HG03575 (cell line): ENCODE data around the gene PRKCE.

Experiments
- ATAC-seq: cut with Tn5 transposase; IDR thresholded peaks from one replicate; pipeline ENCODE4 v1.9.1; 2021; ENCODE audit not compliant: unreplicated experiment, insufficient number of reproducible peaks, low FRiP score; ENCODE audit errors: extremely low read depth

Gene PRKCE

GRCh38 chr2:46020416-46020815 lies 368.9 kb downstream of the PRKCE start:
- no peak for ATAC-seq

GRCh38 chr2:46023165-46023854 lies 371.8 kb downstream of the PRKCE start:
- no peak for ATAC-seq

GRCh38 chr2:46024146-46024779 lies 372.8 kb downstream of the PRKCE start:
- no peak for ATAC-seq

- ATAC-seq: no peak
These were observed 373.6 kb downstream of the PRKCE start for GRCh38 chr2:46025081-46025480.

GRCh38 chr2:46025676-46026075 lies 374.2 kb downstream of the PRKCE start:
- ATAC-seq: no peak

DNA sequence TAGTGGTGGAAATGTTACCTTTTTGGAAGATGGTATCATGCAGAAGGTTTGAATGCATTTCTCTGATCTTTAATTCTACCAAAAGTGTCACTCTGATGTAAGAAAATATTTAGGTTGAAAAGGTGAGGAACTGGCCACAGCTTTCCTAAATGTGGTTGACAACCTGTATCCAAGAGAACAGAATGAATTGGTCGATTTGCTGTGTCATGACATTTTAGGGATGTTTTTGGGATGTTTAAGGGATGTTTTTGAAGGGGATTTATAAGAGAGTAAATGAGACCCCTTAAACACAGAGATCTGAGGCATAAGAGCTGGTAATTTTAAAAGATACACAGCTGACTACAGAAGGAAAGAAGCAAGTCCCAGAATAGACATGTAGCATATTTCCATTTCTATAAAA lies 375.0 kb downstream of the PRKCE start:
- ATAC-seq: no peak

DNA sequence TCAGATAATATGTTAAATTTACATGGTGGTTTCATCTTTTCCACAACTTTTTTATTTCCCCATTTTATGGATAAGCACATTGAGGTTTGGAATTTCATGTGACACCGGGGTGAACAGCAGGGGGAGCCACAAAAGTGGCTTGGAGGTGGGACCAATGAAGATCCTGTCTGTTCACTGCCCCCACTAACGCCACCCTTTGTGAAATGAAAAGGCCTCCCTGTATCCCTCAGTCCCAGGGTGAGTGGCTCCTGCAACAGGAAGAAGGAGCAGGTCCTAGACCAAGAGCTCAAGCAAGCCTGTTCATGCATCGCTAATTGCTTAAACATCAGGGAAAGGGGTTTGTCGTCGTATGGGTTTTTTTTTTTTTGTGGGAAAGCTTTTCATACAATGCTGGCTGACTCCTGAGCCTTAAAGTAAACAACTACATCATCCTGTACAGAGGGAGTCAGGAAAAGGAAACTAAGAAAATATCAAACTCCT lies 377.9 kb downstream of the PRKCE start:
- ATAC-seq: no peak

DNA sequence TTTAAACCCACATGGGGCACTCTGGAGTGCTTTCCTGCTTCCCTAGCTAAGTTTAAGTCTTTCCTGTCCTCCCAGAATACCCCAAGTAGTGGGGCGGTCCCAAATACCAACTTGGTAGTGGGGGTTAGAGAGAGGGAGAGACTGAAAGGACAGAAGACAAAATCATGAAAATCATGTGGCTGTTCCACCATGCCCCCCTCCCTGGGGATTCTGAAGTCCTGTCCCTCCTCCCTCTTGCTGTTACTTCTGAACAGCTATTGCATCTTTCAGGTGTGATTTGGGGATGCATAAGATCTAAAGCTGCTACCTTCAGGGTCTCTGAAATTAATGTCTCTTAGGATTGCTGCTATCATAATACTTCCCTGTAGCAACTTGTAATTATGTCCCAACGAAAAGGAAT lies 378.9 kb downstream of the PRKCE start:
- ATAC-seq: no peak

- ATAC-seq: no peak
These were observed 380.8 kb downstream of the PRKCE start for GRCh38 chr2:46032161-46032813.

GRCh38 chr2:46032996-46033395 lies 381.5 kb downstream of the PRKCE start:
- no peak for ATAC-seq

DNA sequence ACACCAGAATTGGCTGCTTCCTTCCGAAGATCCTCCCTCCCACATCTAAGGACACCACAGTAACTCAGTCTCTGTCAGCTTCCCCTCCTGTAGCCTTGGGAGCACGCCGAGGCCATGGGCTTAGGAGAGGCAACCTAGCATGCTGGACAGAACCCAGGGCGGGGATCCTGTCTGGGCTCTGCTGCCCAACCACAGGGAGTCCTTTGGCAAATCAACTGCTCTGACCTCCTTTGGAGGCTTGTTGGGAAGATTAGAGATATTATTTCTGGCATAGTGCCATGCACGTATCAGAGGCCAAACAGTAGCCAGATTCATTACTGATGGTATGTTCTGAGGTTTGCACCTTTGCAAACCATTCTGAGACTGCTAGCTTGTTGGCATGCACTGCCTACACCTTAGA lies 383.1 kb downstream of the PRKCE start:
- ATAC-seq: no peak

- no peak for ATAC-seq
These were observed 385.5 kb downstream of the PRKCE start for GRCh38 chr2:46036929-46037328.

DNA sequence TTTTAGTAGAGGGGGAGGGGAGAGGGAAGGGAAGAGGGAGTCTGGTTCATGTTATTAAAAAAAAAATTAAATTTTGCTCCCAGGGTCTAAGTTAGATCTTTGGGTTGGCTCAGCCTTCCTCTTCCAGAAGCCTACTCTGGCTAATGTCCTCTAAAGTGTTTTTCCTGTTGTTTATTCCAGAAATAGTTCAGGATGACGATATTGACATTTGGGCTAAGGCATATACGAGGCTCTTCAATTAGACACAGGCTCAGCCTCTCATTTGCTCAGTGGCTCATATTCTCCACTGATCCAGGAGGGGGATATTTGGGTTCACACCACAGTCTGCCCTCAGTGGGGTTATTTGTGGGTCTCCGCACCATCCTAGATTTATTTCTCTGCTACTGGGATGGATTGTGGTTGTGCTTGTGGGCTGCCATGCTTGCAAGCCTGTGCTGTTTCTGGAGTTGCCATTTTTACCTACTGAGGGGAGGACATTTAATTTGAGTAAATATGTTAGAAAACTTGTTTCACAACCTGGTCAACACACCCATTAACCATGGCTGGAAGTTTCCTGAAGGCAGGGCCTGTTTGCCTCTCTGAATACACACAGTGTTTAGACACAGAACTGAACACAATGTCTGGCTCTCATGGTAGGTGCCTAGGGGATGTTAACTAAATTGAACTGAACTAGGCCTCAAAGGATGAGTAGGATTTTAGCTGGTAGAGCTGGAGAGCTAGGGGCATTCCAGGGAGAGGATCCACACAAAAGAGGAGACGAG lies 388.2 kb downstream of the PRKCE start:
- ATAC-seq: no peak

DNA sequence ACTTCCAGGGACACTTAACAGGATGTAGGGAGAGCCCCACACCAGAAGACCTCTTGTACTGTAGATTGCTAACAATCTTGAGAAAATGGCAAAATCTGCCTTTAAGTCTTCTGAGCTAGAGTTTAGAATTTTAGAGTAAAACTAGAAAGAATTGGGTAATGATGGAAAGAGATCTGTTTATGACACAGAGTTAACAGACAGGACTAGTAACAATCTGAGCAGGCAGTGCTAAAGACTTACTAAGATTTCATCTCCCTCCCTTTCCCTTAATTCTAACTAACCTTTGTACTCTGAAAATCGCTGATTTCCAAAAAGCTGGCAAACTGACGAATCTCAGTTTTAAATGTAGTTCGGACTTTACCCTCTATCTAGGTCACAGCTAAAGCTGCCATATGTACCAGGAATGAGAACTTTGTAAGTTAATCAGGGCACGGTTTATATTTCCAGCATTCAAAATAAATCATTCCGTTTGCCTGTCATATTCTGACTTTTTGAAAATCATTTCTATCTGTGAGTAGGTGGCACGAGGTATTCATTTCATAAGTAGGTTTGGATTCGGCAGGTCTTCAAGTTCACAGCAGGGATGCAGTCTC lies 389.2 kb downstream of the PRKCE start:
- no peak for ATAC-seq

DNA sequence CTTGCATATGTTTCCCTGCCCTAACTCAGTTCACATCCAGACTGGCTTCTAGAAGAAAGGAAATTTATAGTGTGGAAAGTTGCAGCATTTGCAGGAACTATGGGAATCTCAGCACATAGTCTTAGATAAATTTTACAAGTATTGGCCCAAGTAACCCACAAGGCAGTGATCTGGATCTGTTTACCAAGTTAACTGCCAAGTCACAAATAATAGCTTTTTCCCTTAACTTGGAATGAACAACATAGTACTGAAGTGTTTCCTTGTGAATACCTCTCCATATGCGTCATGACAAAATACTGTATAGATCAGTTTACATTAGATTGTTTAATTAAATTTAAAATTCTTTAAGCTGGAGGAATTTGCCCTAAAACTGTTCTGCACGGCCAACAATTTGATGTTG lies 390.0 kb downstream of the PRKCE start:
- ATAC-seq: no peak

- no peak for ATAC-seq
These were observed 390.7 kb downstream of the PRKCE start for GRCh38 chr2:46042207-46042637.

- no peak for ATAC-seq
These were observed 391.2 kb downstream of the PRKCE start for GRCh38 chr2:46042711-46043110.

- ATAC-seq: no peak
These were observed 394.4 kb downstream of the PRKCE start for GRCh38 chr2:46045888-46046287.

- no peak for ATAC-seq
These were observed 395.8 kb downstream of the PRKCE start for GRCh38 chr2:46047290-46047689.
